HEK293 (cell line): ENCODE results near the gene RNF34.

Experiments used
- FEZF1 ChIP-seq: fragments of 450-650 bp; formaldehyde crosslinking; IDR thresholded peaks from 2 replicates; pipeline ENCODE4 v1.5.1; 2016; ENCODE audit warnings: missing biosample characterization, missing genetic modification characterization
- GLI2 ChIP-seq: fragments of 450-650 bp; formaldehyde crosslinking; IDR thresholded peaks from 2 replicates; pipeline ENCODE4; 2017; ENCODE audit warnings: missing biosample characterization, missing genetic modification characterization, low read depth, borderline replicate concordance
- KLF10 ChIP-seq: fragments of 450-650 bp; IDR thresholded peaks from 2 replicates; pipeline ENCODE4 v1.5.1; 2018; ENCODE audit warnings: missing biosample characterization, mild to moderate bottlenecking, missing genetic modification characterization
- KLF9 ChIP-seq: fragments of 450-650 bp; formaldehyde crosslinking; IDR thresholded peaks from 2 replicates; pipeline ENCODE4 v1.5.1; 2016; ENCODE audit warnings: missing biosample characterization, missing genetic modification characterization, low read depth
- MEIS1 ChIP-seq: sonication (generic); formaldehyde crosslinking; IDR thresholded peaks from 2 replicates; pipeline ENCODE4 v1.8.1; 2022; ENCODE audit warnings: missing genetic modification reagents, mild to moderate bottlenecking, borderline replicate concordance
- SP2 ChIP-seq: fragments of 450-650 bp; formaldehyde crosslinking; IDR thresholded peaks from 2 replicates; pipeline ENCODE4 v1.5.1; 2016; ENCODE audit warnings: missing biosample characterization, missing genetic modification characterization
- ZFP37 ChIP-seq: fragments of 450-650 bp; formaldehyde crosslinking; IDR thresholded peaks from 2 replicates; pipeline ENCODE4 v1.5.1; 2016; ENCODE audit warnings: missing biosample characterization, missing genetic modification characterization
- ZNF221 ChIP-seq: fragments of 450-650 bp; formaldehyde crosslinking; IDR thresholded peaks from 2 replicates; pipeline ENCODE4 v1.5.1; 2017; ENCODE audit warnings: missing biosample characterization, missing genetic modification characterization, borderline replicate concordance
- ZNF510 ChIP-seq: fragments of 450-650 bp; formaldehyde crosslinking; IDR thresholded peaks from 2 replicates; pipeline ENCODE4 v1.5.1; 2018; ENCODE audit warnings: mild to moderate bottlenecking, missing genetic modification characterization, missing biosample characterization; ENCODE audit not compliant: insufficient replicate concordance
- ZNF529 ChIP-seq: fragments of 450-650 bp; formaldehyde crosslinking; IDR thresholded peaks from 2 replicates; pipeline ENCODE4 v1.5.1; 2017; ENCODE audit warnings: missing genetic modification characterization, missing biosample characterization; ENCODE audit not compliant: insufficient replicate concordance
- ZNF558 ChIP-seq: fragments of 450-650 bp; formaldehyde crosslinking; IDR thresholded peaks from 2 replicates; pipeline ENCODE4 v1.5.1; 2016; ENCODE audit warnings: missing biosample characterization, missing genetic modification characterization
- ZNF571 ChIP-seq: fragments of 450-650 bp; formaldehyde crosslinking; IDR thresholded peaks from 2 replicates; pipeline ENCODE4 v1.5.0; 2017; ENCODE audit warnings: missing biosample characterization, missing genetic modification characterization
- ZNF596 ChIP-seq: fragments of 450-650 bp; IDR thresholded peaks from 2 replicates; pipeline ENCODE4 v1.5.0; 2018; ENCODE audit warnings: missing biosample characterization, mild to moderate bottlenecking, missing genetic modification characterization, moderate library complexity
- ZNF629 ChIP-seq: fragments of 450-650 bp; formaldehyde crosslinking; IDR thresholded peaks from 2 replicates; pipeline ENCODE4 v1.5.1; 2017; ENCODE audit warnings: missing biosample characterization, missing genetic modification characterization
- ZNF660 ChIP-seq: fragments of 450-650 bp; IDR thresholded peaks from 2 replicates; pipeline ENCODE4 v1.5.1; 2018; ENCODE audit warnings: missing biosample characterization, mild to moderate bottlenecking, missing genetic modification characterization
- ZNF76 ChIP-seq: fragments of 450-650 bp; formaldehyde crosslinking; IDR thresholded peaks from 2 replicates; pipeline ENCODE4; 2016; ENCODE audit warnings: low read depth, missing biosample characterization, missing genetic modification characterization, borderline replicate concordance
- ZNF768 ChIP-seq: fragments of 450-650 bp; formaldehyde crosslinking; IDR thresholded peaks from 2 replicates; pipeline ENCODE4 v1.5.1; 2018; ENCODE audit warnings: missing biosample characterization, mild to moderate bottlenecking, missing genetic modification characterization
- ZSCAN30 ChIP-seq: fragments of 450-650 bp; IDR thresholded peaks from 2 replicates; pipeline ENCODE4 v1.5.1; 2018; ENCODE audit warnings: missing biosample characterization, mild to moderate bottlenecking, missing genetic modification characterization, moderate library complexity
- TF ChIP-seq, protein P1 (sequence below): fragments of 450-650 bp; formaldehyde crosslinking; IDR thresholded peaks from 2 replicates; pipeline ENCODE4 v1.5.1; 2016; ENCODE audit warnings: missing biosample characterization, missing genetic modification characterization
- TF ChIP-seq, protein P2 (sequence below): fragments of 450-650 bp; formaldehyde crosslinking; IDR thresholded peaks from 2 replicates; pipeline ENCODE4 v1.5.1; 2017; ENCODE audit warnings: missing biosample characterization, missing genetic modification characterization
- TF ChIP-seq, protein P3 (sequence below): fragments of 450-650 bp; formaldehyde crosslinking; IDR thresholded peaks from 2 replicates; pipeline ENCODE4 v1.5.1; 2017; ENCODE audit warnings: missing biosample characterization, missing genetic modification characterization
- TF ChIP-seq, protein P4 (sequence below): fragments of 450-650 bp; formaldehyde crosslinking; IDR thresholded peaks from 2 replicates; pipeline ENCODE4 v1.5.1; 2017; ENCODE audit warnings: missing biosample characterization, missing genetic modification characterization
- TF ChIP-seq, protein P5 (sequence below): fragments of 450-650 bp; formaldehyde crosslinking; IDR thresholded peaks from 2 replicates; pipeline ENCODE4 v1.5.1; 2016; ENCODE audit warnings: missing biosample characterization, missing genetic modification characterization
- TF ChIP-seq, protein P6 (sequence below): fragments of 450-650 bp; formaldehyde crosslinking; IDR thresholded peaks from 2 replicates; pipeline ENCODE4 v1.5.1; 2017; ENCODE audit warnings: missing biosample characterization, missing genetic modification characterization
- TF ChIP-seq, protein P7 (sequence below): fragments of 450-650 bp; formaldehyde crosslinking; IDR thresholded peaks from 2 replicates; pipeline ENCODE4 v1.5.1; 2016; ENCODE audit warnings: missing biosample characterization, missing genetic modification characterization
- TF ChIP-seq, protein P8 (sequence below): fragments of 450-650 bp; formaldehyde crosslinking; IDR thresholded peaks from 2 replicates; pipeline ENCODE4 v1.5.1; 2017; ENCODE audit warnings: missing biosample characterization, missing genetic modification characterization

RNF34 gene

DNA sequence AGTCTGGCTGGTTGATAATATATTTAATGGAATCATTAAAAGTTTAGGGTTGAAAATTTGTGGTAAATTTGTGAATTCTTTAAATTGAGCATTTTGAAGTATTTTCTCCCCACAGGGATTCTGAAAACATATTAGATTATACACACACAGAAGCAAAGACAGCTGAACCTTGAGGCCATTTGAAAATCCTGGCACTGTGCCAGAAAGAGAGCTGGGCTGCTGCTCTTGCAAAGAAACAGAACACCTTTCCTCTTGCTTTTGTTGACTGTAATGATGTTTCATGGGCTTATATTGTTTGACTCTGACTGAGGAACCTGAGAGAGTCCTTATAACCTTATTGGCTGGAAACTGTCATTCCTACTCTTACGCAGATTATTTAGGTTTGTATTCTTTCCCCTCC is 4.8 kb downstream of the RNF34 start (continued):
- TF ChIP-seq, protein P1, sequence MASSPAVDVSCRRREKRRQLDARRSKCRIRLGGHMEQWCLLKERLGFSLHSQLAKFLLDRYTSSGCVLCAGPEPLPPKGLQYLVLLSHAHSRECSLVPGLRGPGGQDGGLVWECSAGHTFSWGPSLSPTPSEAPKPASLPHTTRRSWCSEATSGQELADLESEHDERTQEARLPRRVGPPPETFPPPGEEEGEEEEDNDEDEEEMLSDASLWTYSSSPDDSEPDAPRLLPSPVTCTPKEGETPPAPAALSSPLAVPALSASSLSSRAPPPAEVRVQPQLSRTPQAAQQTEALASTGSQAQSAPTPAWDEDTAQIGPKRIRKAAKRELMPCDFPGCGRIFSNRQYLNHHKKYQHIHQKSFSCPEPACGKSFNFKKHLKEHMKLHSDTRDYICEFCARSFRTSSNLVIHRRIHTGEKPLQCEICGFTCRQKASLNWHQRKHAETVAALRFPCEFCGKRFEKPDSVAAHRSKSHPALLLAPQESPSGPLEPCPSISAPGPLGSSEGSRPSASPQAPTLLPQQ (tag by site-specific recombination), result no peak
- TF ChIP-seq ZNF76 (tag by site-specific recombination) (no peak), GLI2 (tag by site-specific recombination) (0 out of 2 replicates have a peak, but pooled peaks have one; percentile 78), KLF10 (peak; percentile 92), ZNF510 (tag by site-specific recombination) (peak; percentile 82), ZNF660 (tag by site-specific recombination) (peak; percentile 99), ZNF768 (tag by site-specific recombination) (0 out of 2 replicates have a peak, but pooled peaks have one; percentile 24), ZNF221 (tag by site-specific recombination) (peak; percentile 94; the same call in 1 of the 2 replicates), MEIS1 (CRISPR knock-in tag) (no peak), ZSCAN30 (tag by site-specific recombination) (peak; percentile 54; the same call in 1 of the 2 replicates), SP2 (no peak), ZNF629 (peak; percentile 25; the same call in 1 of the 2 replicates), ZNF596 (tag by site-specific recombination) (peak; percentile 62), ZNF571 (0 out of 2 replicates have a peak, but pooled peaks have one; percentile 88), FEZF1 (tag by site-specific recombination) (0 out of 2 replicates have a peak, but pooled peaks have one; percentile 7), ZFP37 (tag by site-specific recombination) (no peak), ZNF558 (tag by site-specific recombination) (no peak), KLF9 (tag by site-specific recombination) (no peak), ZNF529 (tag by site-specific recombination) (peak; percentile 75)
- TF ChIP-seq, protein P2, sequence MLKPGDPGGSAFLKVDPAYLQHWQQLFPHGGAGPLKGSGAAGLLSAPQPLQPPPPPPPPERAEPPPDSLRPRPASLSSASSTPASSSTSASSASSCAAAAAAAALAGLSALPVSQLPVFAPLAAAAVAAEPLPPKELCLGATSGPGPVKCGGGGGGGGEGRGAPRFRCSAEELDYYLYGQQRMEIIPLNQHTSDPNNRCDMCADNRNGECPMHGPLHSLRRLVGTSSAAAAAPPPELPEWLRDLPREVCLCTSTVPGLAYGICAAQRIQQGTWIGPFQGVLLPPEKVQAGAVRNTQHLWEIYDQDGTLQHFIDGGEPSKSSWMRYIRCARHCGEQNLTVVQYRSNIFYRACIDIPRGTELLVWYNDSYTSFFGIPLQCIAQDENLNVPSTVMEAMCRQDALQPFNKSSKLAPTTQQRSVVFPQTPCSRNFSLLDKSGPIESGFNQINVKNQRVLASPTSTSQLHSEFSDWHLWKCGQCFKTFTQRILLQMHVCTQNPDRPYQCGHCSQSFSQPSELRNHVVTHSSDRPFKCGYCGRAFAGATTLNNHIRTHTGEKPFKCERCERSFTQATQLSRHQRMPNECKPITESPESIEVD (tag by site-specific recombination), result peak; percentile 77
- TF ChIP-seq, protein P3, sequence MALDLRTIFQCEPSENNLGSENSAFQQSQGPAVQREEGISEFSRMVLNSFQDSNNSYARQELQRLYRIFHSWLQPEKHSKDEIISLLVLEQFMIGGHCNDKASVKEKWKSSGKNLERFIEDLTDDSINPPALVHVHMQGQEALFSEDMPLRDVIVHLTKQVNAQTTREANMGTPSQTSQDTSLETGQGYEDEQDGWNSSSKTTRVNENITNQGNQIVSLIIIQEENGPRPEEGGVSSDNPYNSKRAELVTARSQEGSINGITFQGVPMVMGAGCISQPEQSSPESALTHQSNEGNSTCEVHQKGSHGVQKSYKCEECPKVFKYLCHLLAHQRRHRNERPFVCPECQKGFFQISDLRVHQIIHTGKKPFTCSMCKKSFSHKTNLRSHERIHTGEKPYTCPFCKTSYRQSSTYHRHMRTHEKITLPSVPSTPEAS (tag by site-specific recombination), result 0 out of 2 replicates have a peak, but pooled peaks have one; percentile 13
- TF ChIP-seq, protein P4, sequence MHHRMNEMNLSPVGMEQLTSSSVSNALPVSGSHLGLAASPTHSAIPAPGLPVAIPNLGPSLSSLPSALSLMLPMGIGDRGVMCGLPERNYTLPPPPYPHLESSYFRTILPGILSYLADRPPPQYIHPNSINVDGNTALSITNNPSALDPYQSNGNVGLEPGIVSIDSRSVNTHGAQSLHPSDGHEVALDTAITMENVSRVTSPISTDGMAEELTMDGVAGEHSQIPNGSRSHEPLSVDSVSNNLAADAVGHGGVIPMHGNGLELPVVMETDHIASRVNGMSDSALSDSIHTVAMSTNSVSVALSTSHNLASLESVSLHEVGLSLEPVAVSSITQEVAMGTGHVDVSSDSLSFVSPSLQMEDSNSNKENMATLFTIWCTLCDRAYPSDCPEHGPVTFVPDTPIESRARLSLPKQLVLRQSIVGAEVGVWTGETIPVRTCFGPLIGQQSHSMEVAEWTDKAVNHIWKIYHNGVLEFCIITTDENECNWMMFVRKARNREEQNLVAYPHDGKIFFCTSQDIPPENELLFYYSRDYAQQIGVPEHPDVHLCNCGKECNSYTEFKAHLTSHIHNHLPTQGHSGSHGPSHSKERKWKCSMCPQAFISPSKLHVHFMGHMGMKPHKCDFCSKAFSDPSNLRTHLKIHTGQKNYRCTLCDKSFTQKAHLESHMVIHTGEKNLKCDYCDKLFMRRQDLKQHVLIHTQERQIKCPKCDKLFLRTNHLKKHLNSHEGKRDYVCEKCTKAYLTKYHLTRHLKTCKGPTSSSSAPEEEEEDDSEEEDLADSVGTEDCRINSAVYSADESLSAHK (tag by site-specific recombination), result peak; percentile 46; the same call in 1 of the 2 replicates
- TF ChIP-seq, protein P5, sequence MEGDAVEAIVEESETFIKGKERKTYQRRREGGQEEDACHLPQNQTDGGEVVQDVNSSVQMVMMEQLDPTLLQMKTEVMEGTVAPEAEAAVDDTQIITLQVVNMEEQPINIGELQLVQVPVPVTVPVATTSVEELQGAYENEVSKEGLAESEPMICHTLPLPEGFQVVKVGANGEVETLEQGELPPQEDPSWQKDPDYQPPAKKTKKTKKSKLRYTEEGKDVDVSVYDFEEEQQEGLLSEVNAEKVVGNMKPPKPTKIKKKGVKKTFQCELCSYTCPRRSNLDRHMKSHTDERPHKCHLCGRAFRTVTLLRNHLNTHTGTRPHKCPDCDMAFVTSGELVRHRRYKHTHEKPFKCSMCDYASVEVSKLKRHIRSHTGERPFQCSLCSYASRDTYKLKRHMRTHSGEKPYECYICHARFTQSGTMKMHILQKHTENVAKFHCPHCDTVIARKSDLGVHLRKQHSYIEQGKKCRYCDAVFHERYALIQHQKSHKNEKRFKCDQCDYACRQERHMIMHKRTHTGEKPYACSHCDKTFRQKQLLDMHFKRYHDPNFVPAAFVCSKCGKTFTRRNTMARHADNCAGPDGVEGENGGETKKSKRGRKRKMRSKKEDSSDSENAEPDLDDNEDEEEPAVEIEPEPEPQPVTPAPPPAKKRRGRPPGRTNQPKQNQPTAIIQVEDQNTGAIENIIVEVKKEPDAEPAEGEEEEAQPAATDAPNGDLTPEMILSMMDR (tag by site-specific recombination), result no peak
- TF ChIP-seq, protein P6, sequence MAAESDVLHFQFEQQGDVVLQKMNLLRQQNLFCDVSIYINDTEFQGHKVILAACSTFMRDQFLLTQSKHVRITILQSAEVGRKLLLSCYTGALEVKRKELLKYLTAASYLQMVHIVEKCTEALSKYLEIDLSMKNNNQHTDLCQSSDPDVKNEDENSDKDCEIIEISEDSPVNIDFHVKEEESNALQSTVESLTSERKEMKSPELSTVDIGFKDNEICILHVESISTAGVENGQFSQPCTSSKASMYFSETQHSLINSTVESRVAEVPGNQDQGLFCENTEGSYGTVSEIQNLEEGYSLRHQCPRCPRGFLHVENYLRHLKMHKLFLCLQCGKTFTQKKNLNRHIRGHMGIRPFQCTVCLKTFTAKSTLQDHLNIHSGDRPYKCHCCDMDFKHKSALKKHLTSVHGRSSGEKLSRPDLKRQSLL (tag by site-specific recombination), result peak; percentile 29; the same call in 1 of the 2 replicates
- TF ChIP-seq, protein P7, sequence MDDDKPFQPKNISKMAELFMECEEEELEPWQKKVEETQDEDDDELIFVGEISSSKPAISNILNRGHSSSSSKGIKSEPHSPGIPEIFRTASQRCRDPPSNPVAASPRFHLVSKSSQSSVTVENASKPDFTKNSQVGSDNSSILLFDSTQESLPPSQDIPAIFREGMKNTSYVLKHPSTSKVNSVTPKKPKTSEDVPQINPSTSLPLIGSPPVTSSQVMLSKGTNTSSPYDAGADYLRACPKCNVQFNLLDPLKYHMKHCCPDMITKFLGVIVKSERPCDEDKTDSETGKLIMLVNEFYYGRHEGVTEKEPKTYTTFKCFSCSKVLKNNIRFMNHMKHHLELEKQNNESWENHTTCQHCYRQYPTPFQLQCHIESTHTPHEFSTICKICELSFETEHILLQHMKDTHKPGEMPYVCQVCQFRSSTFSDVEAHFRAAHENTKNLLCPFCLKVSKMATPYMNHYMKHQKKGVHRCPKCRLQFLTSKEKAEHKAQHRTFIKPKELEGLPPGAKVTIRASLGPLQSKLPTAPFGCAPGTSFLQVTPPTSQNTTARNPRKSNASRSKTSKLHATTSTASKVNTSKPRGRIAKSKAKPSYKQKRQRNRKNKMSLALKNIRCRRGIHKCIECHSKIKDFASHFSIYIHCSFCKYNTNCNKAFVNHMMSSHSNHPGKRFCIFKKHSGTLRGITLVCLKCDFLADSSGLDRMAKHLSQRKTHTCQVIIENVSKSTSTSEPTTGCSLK (tag by site-specific recombination), result no peak
- TF ChIP-seq, protein P8, sequence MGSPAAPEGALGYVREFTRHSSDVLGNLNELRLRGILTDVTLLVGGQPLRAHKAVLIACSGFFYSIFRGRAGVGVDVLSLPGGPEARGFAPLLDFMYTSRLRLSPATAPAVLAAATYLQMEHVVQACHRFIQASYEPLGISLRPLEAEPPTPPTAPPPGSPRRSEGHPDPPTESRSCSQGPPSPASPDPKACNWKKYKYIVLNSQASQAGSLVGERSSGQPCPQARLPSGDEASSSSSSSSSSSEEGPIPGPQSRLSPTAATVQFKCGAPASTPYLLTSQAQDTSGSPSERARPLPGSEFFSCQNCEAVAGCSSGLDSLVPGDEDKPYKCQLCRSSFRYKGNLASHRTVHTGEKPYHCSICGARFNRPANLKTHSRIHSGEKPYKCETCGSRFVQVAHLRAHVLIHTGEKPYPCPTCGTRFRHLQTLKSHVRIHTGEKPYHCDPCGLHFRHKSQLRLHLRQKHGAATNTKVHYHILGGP (tag by site-specific recombination), result peak; percentile 84
